A549 treated with GW870086 at 1 μM for 4 hours (cell line): Measurements from ENCODE around the gene CLNK. TPM values are rescaled to one million over a fixed set of nuclear protein-coding genes. Genes with fewer than 3 reads are reported as not detected.

ENCODE experiments used
- total RNA-seq: library from RNA; stranded (reverse); fragments of 200-300 nt; extraction: Qiagen RNA extraction; gene quantifications from 5 replicates; pipeline ENCODE4 v1.2.3, GENCODE V29; 2022; ENCODE audit warnings: low read depth

Gene CLNK
- not detected in 5 replicates for total RNA-seq

DNA sequence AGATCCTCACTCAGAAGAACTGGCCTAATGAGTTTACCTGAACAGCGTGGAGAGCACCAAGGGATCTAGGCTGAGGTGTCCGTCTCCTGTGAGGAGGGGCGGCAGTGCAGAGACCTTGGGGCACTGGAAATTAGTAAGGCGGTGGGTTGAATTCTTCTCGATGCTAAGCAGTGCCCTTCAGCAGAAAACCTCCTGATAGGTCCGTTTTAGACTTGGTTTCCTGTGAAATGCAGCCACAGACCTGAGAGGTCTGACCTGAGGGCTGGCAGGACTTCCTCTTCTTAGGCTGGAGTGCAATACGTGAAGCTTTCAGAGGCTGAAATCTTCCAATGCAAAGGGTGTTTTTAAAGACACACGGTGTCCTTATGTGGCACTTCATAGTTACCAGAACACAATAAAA is at the start of gene CLNK:
Gene CLNK, minus strand, starts transcription at position 138 of the 400 bp plus-strand sequence. CDS start 16,899 bp downstream, outside the sequence.

GRCh38 chr4:10457255-10457801 is 227.2 kb downstream of the CLNK start, which contains the start of gene ZNF518B:
ZNF518B (minus strand) TSS chr4:10457426; CDS start chr4:10446328, 11,098 bp downstream.

Other genes with a start within 250 kb of the CLNK start
- gene ZNF518B, start 227.3 kb downstream of the CLNK start, total RNA-seq = 2.0 to 3.6 TPM (median 3.5 TPM) in 5 replicates